ENCODE measurements around the gene NCOA1. TPM values are rescaled to one million over a fixed set of nuclear protein-coding genes. Genes with fewer than 3 reads are reported as not detected.
A peak's percentile ranks its signal among the peaks of the same experiment; 100 is the strongest.

The NCOA1 gene
- total RNA-seq, 1 experiment from 2014 or later = 37.1 TPM

DNA sequence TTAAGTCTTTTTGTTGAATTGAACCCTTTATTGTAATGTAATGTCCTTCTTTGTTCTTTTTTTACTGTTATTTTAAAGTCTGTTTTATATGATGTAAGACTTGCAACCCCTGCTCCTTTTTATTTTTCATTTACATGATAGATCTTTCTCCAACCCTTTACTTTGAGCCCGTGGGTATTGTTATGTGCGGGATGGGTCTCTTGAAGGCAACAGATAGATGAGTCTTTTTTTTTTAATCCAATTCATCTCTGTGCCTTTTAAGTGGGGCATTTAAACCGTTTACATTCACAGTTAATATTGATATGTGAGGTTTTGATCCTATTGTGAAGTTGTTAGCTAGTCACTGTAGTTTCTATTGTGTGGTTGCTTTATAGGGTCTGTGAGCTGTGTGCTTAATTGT is 120.6 kb downstream of the NCOA1 start:
- Mint-ChIP-seq H3K9me3 (ENCODE audit: unreplicated experiment) (no peaks in the 10 kb centered on the region), H3K4me1 (ENCODE audit: low read depth, unreplicated experiment) (no peaks in the 10 kb centered on the region), H3K36me3 (ENCODE audit: insufficient read depth, unreplicated experiment) (no peaks in the 10 kb centered on the region), H3K4me3 (ENCODE audit: unreplicated experiment) (no peak overlapping the region), H3K27ac (ENCODE audit: unreplicated experiment) (no peak overlapping the region), H3K27me3 (ENCODE audit: insufficient read depth, unreplicated experiment) (no peaks in the 10 kb centered on the region)
- Histone ChIP-seq H3K9me3 (peaks cover 7% of the 10 kb centered on the region), H3K27me3 (replicated peaks; ENCODE audit: control insufficient read depth, insufficient read depth, low read length) (no peaks in the 10 kb centered on the region), H3K36me3 (ENCODE audit: control insufficient read depth, insufficient read depth, low read length) (no peaks in the 10 kb centered on the region), H3K4me1 (no peaks in the 10 kb centered on the region), H3K4me3 (ENCODE audit: low read depth, low read length) (no peak overlapping the region)
- DNase-seq = no peak
- TF ChIP-seq, protein P1, sequence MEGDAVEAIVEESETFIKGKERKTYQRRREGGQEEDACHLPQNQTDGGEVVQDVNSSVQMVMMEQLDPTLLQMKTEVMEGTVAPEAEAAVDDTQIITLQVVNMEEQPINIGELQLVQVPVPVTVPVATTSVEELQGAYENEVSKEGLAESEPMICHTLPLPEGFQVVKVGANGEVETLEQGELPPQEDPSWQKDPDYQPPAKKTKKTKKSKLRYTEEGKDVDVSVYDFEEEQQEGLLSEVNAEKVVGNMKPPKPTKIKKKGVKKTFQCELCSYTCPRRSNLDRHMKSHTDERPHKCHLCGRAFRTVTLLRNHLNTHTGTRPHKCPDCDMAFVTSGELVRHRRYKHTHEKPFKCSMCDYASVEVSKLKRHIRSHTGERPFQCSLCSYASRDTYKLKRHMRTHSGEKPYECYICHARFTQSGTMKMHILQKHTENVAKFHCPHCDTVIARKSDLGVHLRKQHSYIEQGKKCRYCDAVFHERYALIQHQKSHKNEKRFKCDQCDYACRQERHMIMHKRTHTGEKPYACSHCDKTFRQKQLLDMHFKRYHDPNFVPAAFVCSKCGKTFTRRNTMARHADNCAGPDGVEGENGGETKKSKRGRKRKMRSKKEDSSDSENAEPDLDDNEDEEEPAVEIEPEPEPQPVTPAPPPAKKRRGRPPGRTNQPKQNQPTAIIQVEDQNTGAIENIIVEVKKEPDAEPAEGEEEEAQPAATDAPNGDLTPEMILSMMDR (IDR thresholded peaks at IDR 0.05; ENCODE audit: insufficient read depth in 1 of 2, low read depth in 1 of 2, low read length in 1 of 2, severe bottlenecking in 1 of 2, unreplicated experiment in 1 of 2) = no peak
- intact Hi-C loops (cut with micrococcal nuclease; ENCODE audit: unreplicated experiment) = loop anchor here (5.0 kb wide), 1 partner anchor 216 kb away; no protein-coding TSS in a partner anchor
- BruUV-seq (replicated peaks) = no TSS peak
- POLR2A ChIA-PET = no interaction called here
- CTCF ChIA-PET = no interaction called here

DNA sequence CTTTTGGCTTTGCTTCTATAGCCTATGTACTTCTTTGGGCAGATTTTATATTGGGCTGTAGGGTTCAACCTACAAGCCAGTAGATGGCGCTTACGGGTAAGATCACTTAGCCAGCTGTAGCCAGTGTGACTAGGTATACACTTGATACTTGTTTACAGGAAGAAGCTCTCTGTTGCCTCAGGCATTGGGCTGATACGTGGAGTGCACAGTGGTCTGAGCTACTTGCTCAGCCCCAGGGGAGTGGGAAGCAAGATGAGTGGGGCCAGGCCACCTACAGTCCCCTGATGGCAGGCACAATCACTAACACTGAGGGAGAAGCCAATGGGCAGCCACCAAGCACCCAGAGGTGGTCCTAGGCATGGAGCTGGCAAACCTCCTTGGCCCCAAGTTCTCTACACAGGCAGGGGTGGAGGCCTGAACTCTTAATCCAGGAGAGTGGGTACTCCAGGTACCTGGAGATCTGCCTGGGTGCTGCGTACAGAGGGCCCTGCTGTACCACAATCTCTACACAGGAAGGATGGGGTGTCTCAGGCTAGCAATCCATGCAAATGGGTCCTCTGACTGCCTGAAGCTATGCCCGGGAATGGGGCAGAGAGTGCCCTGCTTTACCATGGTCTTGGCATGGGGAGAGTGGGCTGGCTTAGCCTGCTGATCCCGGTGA is 122.2 kb downstream of the NCOA1 start:
- intact Hi-C loops (cut with micrococcal nuclease; ENCODE audit: unreplicated experiment) = loop anchor here (5.0 kb wide), 1 partner anchor 214 kb away; no protein-coding TSS in a partner anchor
- H3K4me1 Mint-ChIP-seq (ENCODE audit: low read depth, unreplicated experiment) = no peaks in the 10 kb centered on the region
- no peak overlapping the region for H3K27ac Mint-ChIP-seq (ENCODE audit: unreplicated experiment)
- no peaks in the 10 kb centered on the region for H3K36me3 Mint-ChIP-seq (ENCODE audit: insufficient read depth, unreplicated experiment)
- no peak overlapping the region for H3K4me3 ChIP-seq (ENCODE audit: low read depth, low read length)
- H3K4me1 ChIP-seq = no peaks in the 10 kb centered on the region
- peak in 1 of 2 experiments; percentile 24 for DNase-seq
- H3K4me3 Mint-ChIP-seq (ENCODE audit: unreplicated experiment) = no peak overlapping the region
- BruUV-seq (replicated peaks) = no TSS peak
- no peaks in the 10 kb centered on the region for H3K36me3 ChIP-seq (ENCODE audit: control insufficient read depth, insufficient read depth, low read length)
- ChIA-PET CTCF (interaction anchor here (0.6 to 1.2 kb wide), 2 partner anchors 59 to 214 kb away, joined by 4 read pairs; no protein-coding TSS in a partner anchor), POLR2A (no interaction called here)
- TF ChIP-seq, protein P1 (IDR thresholded peaks at IDR 0.05; ENCODE audit: insufficient read depth in 1 of 2, low read depth in 1 of 2, low read length in 1 of 2, severe bottlenecking in 1 of 2, unreplicated experiment in 1 of 2) = peak in 1 of 2 experiments; percentile 18
- H3K27me3 Mint-ChIP-seq (ENCODE audit: insufficient read depth, unreplicated experiment) = no peaks in the 10 kb centered on the region
- H3K27me3 ChIP-seq (replicated peaks; ENCODE audit: control insufficient read depth, insufficient read depth, low read length) = no peaks in the 10 kb centered on the region
- peaks cover 7% of the 10 kb centered on the region for H3K9me3 ChIP-seq
- no peaks in the 10 kb centered on the region for H3K9me3 Mint-ChIP-seq (ENCODE audit: unreplicated experiment)

DNA sequence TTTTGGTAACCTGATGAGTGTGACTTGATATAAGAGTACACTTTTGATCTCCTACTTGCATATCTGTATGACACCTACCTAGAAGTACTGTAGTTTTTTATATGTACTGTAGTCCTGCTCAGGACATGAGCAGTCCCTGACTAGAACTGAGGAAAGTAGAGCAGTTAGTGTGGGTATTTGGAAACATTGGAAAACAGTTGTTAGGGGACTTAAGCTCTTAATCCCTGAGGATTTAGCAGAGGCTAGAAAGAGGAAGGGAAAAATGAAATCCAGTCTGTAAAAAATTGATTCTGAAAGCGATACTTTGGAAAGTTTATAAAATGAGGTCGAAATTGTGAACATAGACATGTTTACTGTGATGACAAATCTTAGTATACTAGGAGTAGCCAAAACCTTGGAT is 125.6 kb downstream of the NCOA1 start:
- ChIA-PET CTCF (no interaction called here), POLR2A (no interaction called here)
- H3K36me3 ChIP-seq (ENCODE audit: control insufficient read depth, insufficient read depth, low read length) = no peaks in the 10 kb centered on the region
- no peaks in the 10 kb centered on the region for H3K27me3 Mint-ChIP-seq (ENCODE audit: insufficient read depth, unreplicated experiment)
- TF ChIP-seq, protein P1 (IDR thresholded peaks at IDR 0.05; ENCODE audit: insufficient read depth in 1 of 2, low read depth in 1 of 2, low read length in 1 of 2, severe bottlenecking in 1 of 2, unreplicated experiment in 1 of 2) = no peak
- H3K9me3 Mint-ChIP-seq (ENCODE audit: unreplicated experiment) = no peaks in the 10 kb centered on the region
- no TSS peak for BruUV-seq (replicated peaks)
- H3K9me3 ChIP-seq = peaks cover 7% of the 10 kb centered on the region
- no peaks in the 10 kb centered on the region for H3K4me1 Mint-ChIP-seq (ENCODE audit: low read depth, unreplicated experiment)
- intact Hi-C loops (cut with micrococcal nuclease; ENCODE audit: unreplicated experiment) = no loop called here
- H3K4me1 ChIP-seq = peaks cover 5% of the 10 kb centered on the region; the same call in 1 of the 2 replicates
- no peaks in the 10 kb centered on the region for H3K27me3 ChIP-seq (replicated peaks; ENCODE audit: control insufficient read depth, insufficient read depth, low read length)
- no peak for DNase-seq
- no peaks in the 10 kb centered on the region for H3K36me3 Mint-ChIP-seq (ENCODE audit: insufficient read depth, unreplicated experiment)
- H3K4me3 ChIP-seq (ENCODE audit: low read depth, low read length) = no peak overlapping the region
- H3K4me3 Mint-ChIP-seq (ENCODE audit: unreplicated experiment) = no peak overlapping the region
- no peak overlapping the region for H3K27ac Mint-ChIP-seq (ENCODE audit: unreplicated experiment)

Measured in Caco-2 (cell line).